WERI-Rb-1 (cell line): ENCODE measurements around the gene GNG11.
A peak's percentile ranks its signal among the peaks of the same experiment; 100 is the strongest.

Experiments
- DNase-seq: peaks from one replicate; pipeline ENCODE4 v3.0.0-alpha.2; 2020
- H3K27ac ChIP-seq: fragments of 250-450 bp; sonication (Bioruptor Pico); 2 replicates; pipeline ENCODE4 v1.5.1; 2020; ENCODE audit warnings: mild to moderate bottlenecking, moderate library complexity
- H3K27me3 ChIP-seq: fragments of 250-450 bp; sonication (Bioruptor Pico); 2 replicates; pipeline ENCODE4 v1.5.1; 2021; ENCODE audit warnings: mild to moderate bottlenecking, low read depth, moderate library complexity; ENCODE audit not compliant: insufficient read depth, severe bottlenecking
- H3K36me3 ChIP-seq: fragments of 250-450 bp; sonication (Bioruptor Pico); 2 replicates; pipeline ENCODE4 v1.5.1; 2020; ENCODE audit warnings: mild to moderate bottlenecking, moderate library complexity
- H3K4me3 ChIP-seq: 2 replicates; pipeline ENCODE4 v1.5.1; 2011; ENCODE audit warnings: low read depth, mild to moderate bottlenecking, control low read depth, low read length
- H3K9me3 ChIP-seq: fragments of 250-450 bp; sonication (Bioruptor Pico); 2 replicates; pipeline ENCODE4 v1.5.1; 2021; ENCODE audit warnings: mild to moderate bottlenecking, moderate library complexity; ENCODE audit not compliant: severe bottlenecking
- CTCF ChIP-seq: IDR thresholded peaks from 2 replicates; pipeline ENCODE4 v1.5.1; 2011; ENCODE audit warnings: low read depth, mild to moderate bottlenecking, control low read depth, inconsistent platforms, low read length

Gene GNG11

DNA sequence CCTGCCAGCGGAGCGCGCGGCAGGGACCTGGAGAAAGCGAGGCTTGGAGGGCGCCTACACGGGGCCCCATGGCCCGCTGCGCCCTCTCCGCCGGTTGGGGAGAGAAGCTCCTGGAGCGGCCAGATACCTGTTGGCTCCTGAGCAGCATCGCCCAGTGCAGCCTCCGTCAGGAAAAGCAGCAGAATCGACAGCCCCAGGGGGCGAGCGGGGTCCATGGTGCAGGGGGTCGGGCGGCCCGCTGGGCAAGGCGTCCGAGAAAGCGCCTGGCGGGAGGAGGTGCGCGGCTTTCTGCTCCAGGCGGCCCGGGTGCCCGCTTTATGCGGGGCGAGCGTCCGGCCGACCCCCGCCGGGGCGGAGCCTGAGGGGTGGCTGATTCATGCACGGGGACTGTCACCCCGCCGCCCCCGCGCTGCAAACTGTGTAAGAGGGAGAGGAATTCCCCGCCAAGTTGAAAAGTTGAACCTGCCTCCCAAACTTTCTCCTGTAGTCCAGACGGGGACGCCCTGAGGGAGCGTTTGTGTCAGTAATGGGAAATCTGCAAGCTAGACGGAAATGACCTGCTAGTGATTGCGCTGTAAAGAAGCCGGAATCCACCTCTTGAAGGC, 31.0 kb upstream of the GNG11 start, which contains the start of gene TFPI2:
Gene TFPI2, minus strand, starts transcription at position 290 of the 605 bp plus-strand sequence. Its CDS starts 75 bp downstream, at position 215.
- no peaks in the 10 kb centered on the region for H3K27me3 ChIP-seq
- no peaks in the 10 kb centered on the region for H3K36me3 ChIP-seq
- no peak within 1 kb of the TSS for H3K27ac ChIP-seq
- DNase-seq: peak; percentile 13
- H3K4me3 ChIP-seq: peak within 1 kb of the TSS; percentile 62
- TF ChIP-seq CTCF: no peak
- H3K9me3 ChIP-seq: no peaks in the 10 kb centered on the region

GRCh38 chr7:93894426-93894825, 27.1 kb upstream of the GNG11 start:
- DNase-seq: no peak
- peak overlapping the region; percentile 50 for H3K27ac ChIP-seq
- no peak for TF ChIP-seq CTCF
- H3K36me3 ChIP-seq: no peaks in the 10 kb centered on the region
- H3K4me3 ChIP-seq: no peak overlapping the region
- H3K27me3 ChIP-seq: no peaks in the 10 kb centered on the region
- no peaks in the 10 kb centered on the region for H3K9me3 ChIP-seq

- Histone ChIP-seq H3K27ac (peak overlapping the region; percentile 50), H3K9me3 (no peaks in the 10 kb centered on the region), H3K4me3 (no peak overlapping the region), H3K36me3 (no peaks in the 10 kb centered on the region), H3K27me3 (no peaks in the 10 kb centered on the region)
- TF ChIP-seq CTCF: no peak
- DNase-seq: peak; percentile 51
These were observed 26.4 kb upstream of the GNG11 start for GRCh38 chr7:93894966-93895640.

DNA sequence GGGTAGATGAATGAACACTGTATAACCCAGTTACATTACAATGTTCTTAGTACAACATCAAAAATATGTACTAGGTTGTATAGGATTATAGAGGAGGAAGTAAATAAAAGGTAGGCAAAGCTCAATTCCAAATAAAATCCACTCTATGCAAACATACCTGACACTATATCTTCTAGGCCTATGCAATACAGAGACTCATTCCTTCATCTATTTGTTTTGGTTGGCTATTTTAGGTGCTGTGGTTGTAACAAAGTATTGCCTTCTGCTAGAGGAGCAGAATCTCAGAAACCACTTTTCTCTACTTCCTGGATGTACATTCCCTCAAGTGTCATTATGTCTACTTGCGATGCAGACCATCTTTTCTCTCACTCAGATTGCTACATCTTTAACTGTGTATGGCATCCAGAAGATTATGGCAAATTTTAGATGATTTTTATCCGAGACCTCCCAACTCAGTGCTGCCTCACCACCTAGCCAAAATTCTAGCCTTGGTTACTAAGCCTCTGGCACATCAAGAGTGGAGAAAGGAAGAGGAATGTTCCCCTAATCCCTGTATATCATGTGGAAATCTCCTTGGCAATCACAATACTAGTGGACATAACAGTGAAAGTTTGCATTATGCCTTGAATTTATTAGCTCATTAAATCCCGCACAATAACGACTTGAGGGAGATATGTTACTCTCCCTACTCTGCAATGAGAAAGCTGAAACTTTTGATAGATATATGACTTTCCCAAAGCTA, 25.5 kb upstream of the GNG11 start:
- no peaks in the 10 kb centered on the region for H3K36me3 ChIP-seq

GRCh38 chr7:93897680-93898079, 23.9 kb upstream of the GNG11 start:
- Histone ChIP-seq H3K27ac (peak overlapping the region; percentile 48), H3K4me3 (no peak overlapping the region), H3K9me3 (no peaks in the 10 kb centered on the region), H3K36me3 (no peaks in the 10 kb centered on the region), H3K27me3 (no peaks in the 10 kb centered on the region)
- no peak for DNase-seq
- TF ChIP-seq CTCF: no peak

More for the DNA sequence above, 25.5 kb upstream of the GNG11 start:
- Histone ChIP-seq H3K27ac (peak overlapping the region; percentile 48), H3K4me3 (no peak overlapping the region), H3K9me3 (no peaks in the 10 kb centered on the region), H3K27me3 (no peaks in the 10 kb centered on the region)
- DNase-seq: no peak
- no peak for TF ChIP-seq CTCF
